ENCODE data around the gene PRKCE.

PRKCE gene

GRCh38 chr2:46016091-46016490, 364.6 kb downstream of the PRKCE start:
- peaks cover 8 to 9% of the 10 kb centered on the region in 2 donors for H3K36me3 ChIP-seq (ENCODE audit: control insufficient read depth in 2 of 2, insufficient read depth in 2 of 2, low read length in 2 of 2)
- no peak overlapping the region for H3K9ac ChIP-seq (ENCODE audit: low read length in 2 of 2)
- H3K27me3 ChIP-seq (ENCODE audit: control insufficient read depth in 1 of 2, insufficient read depth in 2 of 2, low read length in 2 of 2): no peaks in the 10 kb centered on the region
- no peak overlapping the region for H3K27ac ChIP-seq (ENCODE audit: low read length)
- H3K9me3 ChIP-seq (ENCODE audit: control insufficient read depth in 2 of 2, low read length in 2 of 2): no peaks in the 10 kb centered on the region
- H3K4me3 ChIP-seq (ENCODE audit: low read length in 2 of 2): no peak overlapping the region
- H3K4me1 ChIP-seq (ENCODE audit: control insufficient read depth, insufficient read depth, low read length): no peaks in the 10 kb centered on the region

GRCh38 chr2:46018773-46019591, 367.5 kb downstream of the PRKCE start:
- Histone ChIP-seq H3K27me3 (ENCODE audit: control insufficient read depth in 1 of 2, insufficient read depth in 2 of 2, low read length in 2 of 2) (no peaks in the 10 kb centered on the region), H3K9ac (ENCODE audit: low read length in 2 of 2) (no peak overlapping the region), H3K4me1 (ENCODE audit: control insufficient read depth, insufficient read depth, low read length) (no peaks in the 10 kb centered on the region), H3K27ac (ENCODE audit: low read length) (no peak overlapping the region), H3K4me3 (ENCODE audit: low read length in 2 of 2) (no peak overlapping the region), H3K36me3 (ENCODE audit: control insufficient read depth in 2 of 2, insufficient read depth in 2 of 2, low read length in 2 of 2) (peaks cover 5 to 7% of the 10 kb centered on the region in 2 donors), H3K9me3 (ENCODE audit: control insufficient read depth in 2 of 2, low read length in 2 of 2) (no peaks in the 10 kb centered on the region)

DNA sequence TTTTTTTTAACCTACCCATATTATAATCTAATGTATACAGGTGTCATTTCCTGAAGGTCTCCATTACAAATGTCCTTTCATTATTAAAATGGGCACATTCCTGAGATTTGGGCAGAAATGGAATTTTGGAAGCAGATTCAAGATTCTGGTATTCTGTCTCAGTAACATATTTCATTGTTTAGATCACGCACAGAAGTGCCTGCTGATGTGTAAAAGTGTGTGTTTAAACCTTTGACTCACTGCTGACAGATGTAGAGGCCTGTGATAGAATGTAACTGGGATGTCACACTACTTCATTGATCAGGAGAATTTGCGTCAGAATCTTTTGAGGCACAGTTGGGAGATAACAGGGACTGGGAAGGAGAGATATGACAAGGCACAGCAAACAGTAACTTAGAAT, 368.9 kb downstream of the PRKCE start:
- Histone ChIP-seq H3K9me3 (ENCODE audit: control insufficient read depth in 2 of 2, low read length in 2 of 2) (no peaks in the 10 kb centered on the region), H3K4me3 (ENCODE audit: low read length in 2 of 2) (no peak overlapping the region), H3K36me3 (ENCODE audit: control insufficient read depth in 2 of 2, insufficient read depth in 2 of 2, low read length in 2 of 2) (peaks cover 5 to 11% of the 10 kb centered on the region in 2 donors), H3K9ac (ENCODE audit: low read length in 2 of 2) (no peak overlapping the region), H3K27ac (ENCODE audit: low read length) (no peak overlapping the region), H3K4me1 (ENCODE audit: control insufficient read depth, insufficient read depth, low read length) (no peaks in the 10 kb centered on the region), H3K27me3 (ENCODE audit: control insufficient read depth in 1 of 2, insufficient read depth in 2 of 2, low read length in 2 of 2) (no peaks in the 10 kb centered on the region)

DNA sequence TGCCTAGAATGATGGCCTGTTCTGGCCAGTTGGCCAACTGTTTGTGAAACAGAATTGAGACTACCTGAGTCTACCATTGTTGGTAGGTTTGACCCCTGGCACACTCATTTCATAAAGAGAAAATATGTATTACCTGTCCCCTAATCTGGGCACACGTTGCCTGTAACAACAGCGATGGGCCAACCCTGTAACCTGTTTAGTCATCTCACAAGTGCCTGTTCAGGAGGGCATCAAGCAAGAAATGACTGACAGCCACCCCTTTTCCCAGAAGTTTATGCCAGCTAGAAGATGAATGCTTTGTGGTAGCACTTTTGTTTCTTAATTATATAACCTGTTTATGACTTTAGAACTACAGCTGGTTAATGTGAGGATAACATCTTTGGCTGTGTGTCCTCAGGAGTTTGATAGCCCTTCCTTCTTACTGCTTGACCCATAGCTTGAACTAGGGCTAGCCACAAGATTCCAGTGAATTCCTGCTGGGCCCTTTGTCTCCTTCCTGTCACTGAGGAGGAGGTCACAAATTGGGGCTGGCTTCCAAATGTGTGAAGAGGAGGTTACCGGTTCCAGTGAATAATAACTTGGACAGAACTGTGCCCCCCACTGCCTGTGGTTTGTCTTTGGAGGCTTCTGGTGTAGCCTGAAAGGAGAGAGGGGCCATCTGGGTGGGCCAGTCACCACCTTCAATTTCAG, 371.8 kb downstream of the PRKCE start:
- H3K36me3 ChIP-seq (ENCODE audit: control insufficient read depth in 2 of 2, insufficient read depth in 2 of 2, low read length in 2 of 2): peaks cover 2 to 11% of the 10 kb centered on the region in 2 donors
- H3K9me3 ChIP-seq (ENCODE audit: control insufficient read depth in 2 of 2, low read length in 2 of 2): no peaks in the 10 kb centered on the region
- H3K27me3 ChIP-seq (ENCODE audit: control insufficient read depth in 1 of 2, insufficient read depth in 2 of 2, low read length in 2 of 2): no peaks in the 10 kb centered on the region
- no peak overlapping the region for H3K27ac ChIP-seq (ENCODE audit: low read length)
- no peak overlapping the region for H3K9ac ChIP-seq (ENCODE audit: low read length in 2 of 2)
- no peak overlapping the region for H3K4me3 ChIP-seq (ENCODE audit: low read length in 2 of 2)
- no peaks in the 10 kb centered on the region for H3K4me1 ChIP-seq (ENCODE audit: control insufficient read depth, insufficient read depth, low read length)

DNA sequence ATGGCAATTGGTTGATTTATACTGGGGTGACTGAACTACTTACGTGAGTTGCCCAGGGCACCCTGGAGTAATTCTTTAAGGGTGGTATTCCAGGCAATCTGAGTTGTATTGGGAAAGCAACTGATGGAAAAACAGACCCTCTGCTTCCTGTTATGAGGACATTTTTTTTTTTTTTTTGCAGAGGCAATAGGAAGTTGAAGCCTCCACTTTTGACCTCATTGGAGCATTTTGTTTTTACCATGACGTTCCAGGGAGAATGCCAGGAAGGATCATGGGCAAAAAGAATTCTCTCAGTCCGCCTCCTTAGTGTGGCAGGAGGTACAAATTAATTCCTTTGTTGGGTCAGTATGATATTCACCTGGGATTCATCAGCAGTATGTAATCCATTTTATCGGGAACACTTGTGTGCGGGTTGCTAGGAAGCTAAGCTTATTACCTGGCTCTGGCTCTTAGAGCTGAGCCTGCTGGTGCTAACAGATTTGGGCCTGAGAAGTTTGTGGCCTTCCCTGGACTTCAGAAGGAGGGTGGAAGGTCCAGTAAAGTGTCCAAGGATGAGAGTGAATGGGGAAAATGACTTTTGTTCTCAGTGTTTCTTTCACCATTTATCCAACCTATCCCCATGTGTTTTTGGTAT, 372.8 kb downstream of the PRKCE start:
- no peaks in the 10 kb centered on the region for H3K9me3 ChIP-seq (ENCODE audit: control insufficient read depth in 2 of 2, low read length in 2 of 2)

GRCh38 chr2:46025081-46025480, 373.6 kb downstream of the PRKCE start:
- H3K27me3 ChIP-seq (ENCODE audit: control insufficient read depth in 1 of 2, insufficient read depth in 2 of 2, low read length in 2 of 2): no peaks in the 10 kb centered on the region

More for the DNA sequence above, 372.8 kb downstream of the PRKCE start:
- Histone ChIP-seq H3K36me3 (ENCODE audit: control insufficient read depth in 2 of 2, insufficient read depth in 2 of 2, low read length in 2 of 2) (peaks cover 2 to 11% of the 10 kb centered on the region in 2 donors), H3K4me3 (ENCODE audit: low read length in 2 of 2) (no peak overlapping the region), H3K4me1 (ENCODE audit: control insufficient read depth, insufficient read depth, low read length) (no peaks in the 10 kb centered on the region), H3K9ac (ENCODE audit: low read length in 2 of 2) (no peak overlapping the region), H3K27ac (ENCODE audit: low read length) (no peak overlapping the region), H3K27me3 (ENCODE audit: control insufficient read depth in 1 of 2, insufficient read depth in 2 of 2, low read length in 2 of 2) (no peaks in the 10 kb centered on the region)

DNA sequence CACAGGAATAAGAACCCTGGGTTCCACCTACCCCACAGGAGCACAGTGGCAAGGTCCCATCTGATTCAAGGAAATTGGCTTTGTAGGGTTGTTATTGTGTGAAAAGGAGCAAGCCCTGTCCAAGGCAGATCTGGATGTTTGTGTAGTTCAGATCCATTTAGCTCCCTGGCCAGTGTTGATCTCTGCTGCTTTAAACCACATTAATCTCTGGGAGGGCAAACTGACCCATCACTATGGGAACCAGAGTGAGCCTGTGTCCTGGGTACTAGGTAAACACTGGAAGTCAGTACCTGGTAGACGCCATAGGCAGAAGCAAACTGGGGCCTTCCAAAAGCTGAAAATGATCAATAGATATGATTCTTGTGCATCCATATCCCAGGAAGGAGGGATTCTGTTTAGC, 374.2 kb downstream of the PRKCE start:
- Histone ChIP-seq H3K27me3 (ENCODE audit: control insufficient read depth in 1 of 2, insufficient read depth in 2 of 2, low read length in 2 of 2) (no peaks in the 10 kb centered on the region), H3K4me3 (ENCODE audit: low read length in 2 of 2) (no peak overlapping the region), H3K9ac (ENCODE audit: low read length in 2 of 2) (no peak overlapping the region), H3K36me3 (ENCODE audit: control insufficient read depth in 2 of 2, insufficient read depth in 2 of 2, low read length in 2 of 2) (peaks cover 2 to 9% of the 10 kb centered on the region in 2 donors), H3K4me1 (ENCODE audit: control insufficient read depth, insufficient read depth, low read length) (peaks cover 4% of the 10 kb centered on the region), H3K9me3 (ENCODE audit: control insufficient read depth in 2 of 2, low read length in 2 of 2) (no peaks in the 10 kb centered on the region), H3K27ac (ENCODE audit: low read length) (no peak overlapping the region)

More at GRCh38 chr2:46025081-46025480, 373.6 kb downstream of the PRKCE start:
- peaks cover 4% of the 10 kb centered on the region for H3K4me1 ChIP-seq (ENCODE audit: control insufficient read depth, insufficient read depth, low read length)
- H3K27ac ChIP-seq (ENCODE audit: low read length): no peak overlapping the region
- H3K9ac ChIP-seq (ENCODE audit: low read length in 2 of 2): no peak overlapping the region
- no peaks in the 10 kb centered on the region for H3K9me3 ChIP-seq (ENCODE audit: control insufficient read depth in 2 of 2, low read length in 2 of 2)
- peaks cover 2 to 10% of the 10 kb centered on the region in 2 donors for H3K36me3 ChIP-seq (ENCODE audit: control insufficient read depth in 2 of 2, insufficient read depth in 2 of 2, low read length in 2 of 2)
- no peak overlapping the region for H3K4me3 ChIP-seq (ENCODE audit: low read length in 2 of 2)

- Histone ChIP-seq H3K9me3 (ENCODE audit: control insufficient read depth in 2 of 2, low read length in 2 of 2) (no peaks in the 10 kb centered on the region), H3K4me3 (ENCODE audit: low read length in 2 of 2) (no peak overlapping the region), H3K27me3 (ENCODE audit: control insufficient read depth in 1 of 2, insufficient read depth in 2 of 2, low read length in 2 of 2) (no peaks in the 10 kb centered on the region), H3K9ac (ENCODE audit: low read length in 2 of 2) (no peak overlapping the region), H3K4me1 (ENCODE audit: control insufficient read depth, insufficient read depth, low read length) (peaks cover 6% of the 10 kb centered on the region), H3K36me3 (ENCODE audit: control insufficient read depth in 2 of 2, insufficient read depth in 2 of 2, low read length in 2 of 2) (peaks cover 2 to 9% of the 10 kb centered on the region in 2 donors), H3K27ac (ENCODE audit: low read length) (no peak overlapping the region)
These were observed 375.0 kb downstream of the PRKCE start for GRCh38 chr2:46026431-46026830.

GRCh38 chr2:46029332-46029811, 377.9 kb downstream of the PRKCE start:
- Histone ChIP-seq H3K27ac (ENCODE audit: low read length) (no peak overlapping the region), H3K36me3 (ENCODE audit: control insufficient read depth in 2 of 2, insufficient read depth in 2 of 2, low read length in 2 of 2) (peaks cover 2 to 5% of the 10 kb centered on the region in 2 donors), H3K4me3 (ENCODE audit: low read length in 2 of 2) (no peak overlapping the region), H3K9me3 (ENCODE audit: control insufficient read depth in 2 of 2, low read length in 2 of 2) (no peaks in the 10 kb centered on the region), H3K4me1 (ENCODE audit: control insufficient read depth, insufficient read depth, low read length) (peaks cover 15% of the 10 kb centered on the region), H3K27me3 (ENCODE audit: control insufficient read depth in 1 of 2, insufficient read depth in 2 of 2, low read length in 2 of 2) (no peaks in the 10 kb centered on the region), H3K9ac (ENCODE audit: low read length in 2 of 2) (no peak overlapping the region)

GRCh38 chr2:46030330-46030729, 378.9 kb downstream of the PRKCE start:
- Histone ChIP-seq H3K9me3 (ENCODE audit: control insufficient read depth in 2 of 2, low read length in 2 of 2) (no peaks in the 10 kb centered on the region), H3K9ac (ENCODE audit: low read length in 2 of 2) (no peak overlapping the region), H3K27ac (ENCODE audit: low read length) (no peak overlapping the region), H3K27me3 (ENCODE audit: control insufficient read depth in 1 of 2, insufficient read depth in 2 of 2, low read length in 2 of 2) (no peaks in the 10 kb centered on the region), H3K4me3 (ENCODE audit: low read length in 2 of 2) (no peak overlapping the region), H3K36me3 (ENCODE audit: control insufficient read depth in 2 of 2, insufficient read depth in 2 of 2, low read length in 2 of 2) (peaks cover 2 to 3% of the 10 kb centered on the region in 2 donors), H3K4me1 (ENCODE audit: control insufficient read depth, insufficient read depth, low read length) (peaks cover 15% of the 10 kb centered on the region)
